Endometrial microvascular endothelial cells (primary cell): ENCODE data around the gene DET1. TPM values are rescaled to one million over a fixed set of nuclear protein-coding genes. Genes with fewer than 3 reads are reported as not detected.
"Not testable (repeated sequence)": the region's sequence is repeated elsewhere in the genome, so short reads cannot be mapped to it uniquely, and the experiment has no call there.

ENCODE experiments used
- in situ Hi-C: cut with HindIII; loops from 2 replicates; pipeline ENCODE4 v1.10.0; 2017; ENCODE audit warnings: low sequenced_read_pairs, low pct_unique_long_range_greater_than_20kb; ENCODE audit errors: inconsistent ontology term
- total RNA-seq: library from RNA; depleted of rRNA; stranded (reverse); fragments of >200 nt; gene quantifications from one replicate; pipeline ENCODE4 v1.2.3, GENCODE V29; 2015; ENCODE audit errors: inconsistent ontology term

DET1 gene
- 5.7 TPM for total RNA-seq

DNA sequence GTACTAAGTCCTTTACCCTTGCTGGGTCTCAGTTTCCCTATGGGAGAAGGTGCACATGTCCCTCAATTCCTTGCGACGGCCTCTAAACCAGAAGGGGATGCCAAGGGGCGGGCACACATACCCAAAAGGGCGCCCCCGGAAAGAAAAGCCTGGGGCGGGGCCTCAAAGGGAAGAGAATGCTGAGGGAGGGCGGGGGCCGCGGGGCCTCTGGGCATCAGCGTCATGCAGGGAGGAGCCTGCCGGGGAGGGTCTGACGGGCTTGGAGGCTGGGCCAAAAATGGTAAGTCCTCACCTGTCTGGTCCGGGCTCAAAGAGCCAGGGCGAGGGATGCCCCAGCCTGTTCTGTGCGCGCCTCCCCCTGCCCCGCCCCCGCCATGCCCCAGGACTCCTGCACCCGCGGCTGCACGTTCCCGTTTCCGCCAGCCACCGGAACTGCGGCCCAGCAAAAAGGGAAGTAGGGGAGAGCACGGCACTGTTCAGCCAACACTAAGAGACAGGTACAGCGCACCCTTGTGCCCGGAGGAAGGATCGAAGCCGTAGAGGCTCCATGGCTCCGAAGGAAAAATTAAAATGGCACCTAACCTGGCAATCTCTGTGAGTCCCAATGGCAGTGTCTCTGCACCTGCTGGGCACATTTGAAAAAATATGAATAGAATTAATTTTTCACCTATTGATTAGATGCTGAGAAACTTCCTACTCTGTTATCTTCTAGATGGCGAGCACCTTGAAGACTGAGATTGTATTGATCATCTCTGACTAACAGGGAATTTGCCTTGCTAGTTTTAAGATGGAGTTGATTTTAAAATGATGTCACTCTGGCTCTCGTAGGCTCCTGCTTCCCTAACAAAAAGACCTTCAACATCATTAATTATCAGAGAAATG, at the start of gene DET1:
DET1 (minus strand) TSS at position 434 of the 882 bp plus-strand sequence. CDS start 14,976 bp downstream, outside the sequence.
- in situ Hi-C loops = no loop called here

DNA sequence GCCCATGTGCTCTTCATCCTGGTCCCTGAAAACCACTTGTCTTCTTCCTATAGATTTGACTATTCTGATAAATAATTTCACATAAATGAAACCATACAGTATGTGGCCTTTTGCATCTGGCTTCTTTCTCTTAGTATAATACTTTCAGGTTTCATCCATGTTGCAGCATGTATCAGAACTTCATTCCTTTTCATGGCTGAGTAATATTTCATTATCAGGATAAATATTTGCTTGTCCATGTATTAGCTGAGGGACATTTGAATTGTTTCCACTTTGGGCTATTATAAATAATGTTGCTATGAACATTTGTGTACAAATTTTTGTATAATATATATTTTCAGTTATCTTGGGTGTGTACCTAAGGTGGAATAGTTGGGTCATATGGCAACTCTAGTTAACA, 44.9 kb upstream of the DET1 start:
- in situ Hi-C loops = no loop called here

DNA sequence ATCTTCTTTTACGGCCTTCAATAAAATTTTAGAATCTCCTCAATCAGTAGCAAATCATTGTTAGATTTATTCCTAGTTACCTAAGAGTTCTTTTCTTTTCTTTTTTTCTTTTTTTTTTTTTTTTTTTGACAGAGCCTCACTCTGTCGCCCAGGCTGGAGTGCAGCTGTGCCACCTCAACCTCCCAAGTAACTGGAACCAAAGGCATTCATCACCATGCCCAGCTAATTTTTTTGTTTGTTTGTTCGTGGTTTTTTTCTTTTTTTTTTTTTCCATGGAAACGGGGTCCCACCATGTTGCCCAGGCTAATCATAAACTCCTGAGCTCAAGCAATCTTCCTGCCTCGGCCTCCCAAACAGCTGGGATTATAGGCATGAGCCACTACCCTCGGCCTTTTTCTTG, 44.3 kb upstream of the DET1 start:
- in situ Hi-C loops = no loop called here

DNA sequence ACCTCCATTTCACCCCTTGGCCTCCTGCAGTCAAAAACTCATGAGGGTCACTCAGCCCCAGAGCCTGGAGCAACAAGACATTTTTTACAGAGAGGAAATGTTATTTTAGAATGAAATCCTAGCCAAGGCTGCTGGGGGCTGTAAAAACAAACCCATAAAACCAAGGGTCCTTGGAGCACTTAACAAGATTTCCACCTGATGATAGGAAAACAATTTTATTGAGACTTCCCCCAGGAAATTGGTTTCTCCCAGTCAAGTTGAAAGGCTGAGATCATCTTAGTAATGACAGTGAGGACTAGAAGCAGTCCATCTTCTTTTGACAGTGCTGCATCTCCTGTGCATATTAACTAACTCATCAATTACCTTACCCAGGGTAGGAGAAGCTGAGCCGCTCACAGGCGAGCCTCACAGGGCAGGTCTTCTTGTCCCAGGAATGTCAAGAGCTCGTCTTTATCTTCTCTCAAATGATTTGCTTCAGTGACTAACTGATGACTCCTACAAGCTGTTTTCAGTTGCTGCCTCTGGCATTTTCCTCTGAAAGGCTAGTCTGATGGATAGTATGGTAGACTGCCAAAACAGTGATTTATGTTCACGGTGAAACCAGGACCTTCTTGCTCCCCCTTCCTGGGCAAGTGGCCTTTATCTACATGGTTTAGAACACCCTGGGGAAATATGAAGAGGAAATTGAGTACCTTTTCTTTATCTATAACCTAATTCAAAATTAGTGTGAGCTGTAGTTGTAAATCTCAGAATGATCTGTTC, 40.1 kb upstream of the DET1 start:
- in situ Hi-C loops = no loop called here

DNA sequence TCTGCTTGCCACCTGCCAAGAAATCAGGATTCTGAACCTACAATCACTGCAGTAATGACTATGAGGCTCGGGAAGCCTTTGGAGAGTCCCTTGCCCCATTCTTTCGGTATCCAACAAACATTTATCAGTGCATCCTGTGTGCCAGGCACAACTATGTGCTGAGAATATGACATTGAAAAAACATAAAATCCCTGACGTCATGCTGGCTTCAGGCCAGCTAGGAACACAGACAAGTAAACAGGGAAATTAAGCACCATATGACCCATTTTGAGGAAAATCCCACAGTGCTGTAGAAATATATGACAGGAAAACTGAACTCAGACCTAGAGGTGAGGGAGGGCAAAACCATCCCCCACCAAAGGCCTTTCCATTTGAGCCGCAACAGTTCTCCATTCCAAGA, 34.1 kb upstream of the DET1 start:
- in situ Hi-C loops = no loop called here

DNA sequence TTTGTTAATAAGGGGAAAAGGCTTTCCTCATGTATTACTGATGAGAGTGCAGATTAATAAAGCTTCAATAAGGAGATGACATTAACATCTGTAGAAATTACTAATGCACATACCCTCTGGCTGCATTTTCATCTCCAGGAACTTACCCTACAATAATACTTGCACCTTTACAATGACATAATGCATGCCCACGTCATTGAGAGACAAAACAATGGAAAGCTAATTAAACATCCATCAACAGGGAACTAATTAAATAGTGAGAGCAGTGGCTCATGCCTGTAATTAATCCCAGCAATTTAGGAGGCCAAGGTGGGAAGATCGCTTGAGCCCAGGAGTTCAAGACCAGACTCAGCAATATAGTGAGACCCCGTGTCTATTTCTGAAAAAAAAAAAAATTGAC, 32.8 kb upstream of the DET1 start:
- in situ Hi-C loops = no loop called here

DNA sequence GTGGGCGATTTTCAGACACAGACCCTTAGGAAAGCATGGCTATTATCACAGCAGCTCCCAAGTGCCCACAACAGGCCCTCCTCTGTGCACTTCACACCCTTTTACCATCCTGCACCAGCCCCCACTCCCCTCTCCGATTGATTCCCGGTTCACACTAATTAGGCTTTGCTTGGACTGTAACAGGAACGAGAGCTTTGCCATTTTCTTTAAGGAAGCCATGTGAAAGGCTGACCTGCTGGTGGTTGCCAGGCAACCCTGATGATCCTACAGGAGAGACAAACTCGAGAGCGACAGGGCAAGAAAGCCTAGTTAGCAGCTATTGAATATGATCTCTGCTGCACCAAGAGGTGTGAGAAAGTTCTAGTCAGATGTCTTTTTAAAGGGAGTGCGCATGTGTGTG, 28.2 kb upstream of the DET1 start:
- in situ Hi-C loops = no loop called here

DNA sequence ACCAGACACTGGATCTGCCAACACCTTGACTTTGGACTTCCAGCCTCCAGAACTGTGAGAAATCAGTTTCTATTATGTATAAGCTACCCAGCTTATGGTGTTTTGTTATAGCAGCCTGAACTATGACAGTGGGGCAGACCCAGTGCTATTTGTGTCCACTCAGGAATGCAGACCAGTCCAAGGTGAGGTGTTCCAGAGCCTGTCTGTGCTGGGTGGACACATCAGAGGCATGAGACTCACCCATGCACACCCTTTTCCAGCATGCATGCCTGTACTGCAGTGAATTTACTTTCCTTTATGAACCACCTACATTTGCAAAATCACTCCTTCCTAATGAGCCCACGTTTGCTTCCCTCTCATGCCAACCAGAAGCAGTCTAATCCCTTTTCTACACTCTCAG, 27.6 kb upstream of the DET1 start:
- in situ Hi-C loops = no loop called here

DNA sequence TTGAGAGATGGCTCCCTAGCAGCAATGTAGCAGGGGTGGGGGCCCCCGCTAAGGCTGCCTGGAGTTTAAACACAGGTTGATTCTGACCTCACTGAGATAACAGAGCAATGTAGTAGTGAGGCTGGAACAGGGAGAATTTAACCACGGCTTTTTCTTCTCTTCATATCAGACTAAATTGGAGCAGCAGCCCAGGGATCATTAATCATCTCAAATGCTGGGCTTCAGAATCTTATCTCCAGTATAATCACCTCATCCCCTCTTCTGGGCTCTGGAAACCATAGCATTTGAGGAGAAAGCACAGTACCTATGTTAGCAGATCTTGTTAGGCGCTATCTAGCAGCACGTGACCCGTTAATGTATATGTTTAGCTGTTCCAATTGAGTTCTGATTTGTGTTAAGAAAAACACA, 25.4 kb upstream of the DET1 start:
- in situ Hi-C loops = no loop called here

DNA sequence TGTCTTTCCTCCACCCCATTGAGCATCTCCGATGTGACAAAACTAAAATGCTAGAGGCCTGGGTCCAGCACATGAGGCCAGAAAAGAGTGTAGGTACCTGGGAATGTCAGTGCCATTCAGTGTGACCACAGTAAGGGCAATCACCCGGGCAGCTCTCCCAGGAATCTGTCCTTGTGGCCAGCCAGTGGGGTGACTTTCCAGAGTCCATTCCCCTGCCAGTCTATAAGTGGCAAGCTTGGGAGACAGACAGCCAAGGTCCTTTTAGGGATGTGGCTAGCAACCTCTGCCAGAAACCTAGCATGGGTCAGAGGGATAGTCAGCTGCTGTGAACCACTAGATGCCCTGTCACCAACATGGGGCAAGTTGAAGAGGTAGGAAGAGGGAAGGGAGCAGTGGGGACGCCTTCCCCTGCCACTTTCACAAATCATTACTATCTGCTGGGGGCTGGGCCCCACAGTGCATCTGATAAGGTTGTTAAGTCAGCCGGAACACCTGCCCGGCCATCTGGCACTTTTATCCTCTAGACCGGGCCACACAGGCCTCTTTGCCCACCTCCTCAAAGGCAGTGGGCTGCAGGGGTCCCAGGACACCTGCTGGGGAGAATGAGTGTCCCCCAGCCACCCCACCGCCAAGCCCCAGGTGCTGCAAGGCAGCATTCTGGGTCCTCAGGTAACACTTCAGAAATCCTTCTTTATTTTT, 24.8 kb upstream of the DET1 start:
- in situ Hi-C loops = no loop called here

DNA sequence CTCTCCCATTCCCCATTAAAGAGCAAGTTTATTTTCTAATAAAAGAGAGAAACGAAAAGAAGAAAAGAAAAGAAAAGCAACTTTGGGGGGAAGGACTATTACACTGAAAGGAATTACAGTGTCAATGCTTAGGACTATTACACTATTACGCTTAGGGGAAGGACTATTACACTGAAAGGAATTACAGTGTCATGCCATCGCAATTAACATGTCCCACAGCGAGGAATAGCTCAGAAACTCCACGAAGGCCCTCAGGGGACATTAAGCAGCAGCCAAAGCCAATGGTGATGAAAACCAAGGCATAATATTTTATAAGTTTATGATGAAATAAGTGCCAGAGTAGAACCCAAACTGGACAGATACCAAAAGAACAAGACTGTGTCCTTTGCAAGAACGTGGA, 22.1 kb upstream of the DET1 start:
- in situ Hi-C loops = no loop called here

DNA sequence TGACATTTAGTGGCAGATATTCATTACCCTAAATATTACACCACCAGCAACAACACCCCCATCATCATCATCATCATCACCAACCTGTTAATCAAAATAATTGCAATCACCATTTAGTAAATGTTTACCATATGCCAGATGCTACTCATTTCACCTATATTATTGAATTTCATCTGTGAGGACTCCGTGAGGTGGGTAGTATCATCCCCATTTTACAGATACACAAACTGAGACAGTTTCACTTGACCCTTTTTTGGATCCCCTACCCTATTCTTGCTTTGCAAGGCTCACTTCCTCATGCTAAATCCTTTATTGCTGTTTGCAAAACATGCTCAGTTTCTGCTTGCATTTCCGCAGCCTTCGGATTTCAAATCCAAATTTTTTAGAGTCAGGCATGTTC, 18.3 kb upstream of the DET1 start:
- in situ Hi-C loops = no loop called here

DNA sequence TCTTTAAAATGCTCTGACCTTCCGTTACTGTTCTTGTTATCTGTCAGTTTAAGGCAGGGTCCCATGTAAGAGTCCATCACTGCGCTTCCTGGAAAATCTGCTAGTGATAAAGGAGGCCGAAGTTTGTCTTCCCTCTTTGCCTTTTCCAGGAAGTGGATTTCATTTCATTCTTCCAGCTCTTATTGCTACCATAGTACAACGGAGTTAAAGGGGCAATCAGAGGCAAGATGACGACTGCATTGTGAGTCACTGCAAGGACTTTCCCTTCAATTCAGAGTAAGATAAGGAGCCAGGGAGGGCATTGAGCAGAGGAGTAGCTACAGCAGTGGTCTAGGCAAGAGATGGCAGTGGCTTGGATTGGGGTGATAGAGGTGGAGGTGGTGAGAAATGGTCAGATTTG, 17.2 kb upstream of the DET1 start:
- in situ Hi-C loops = no loop called here

DNA sequence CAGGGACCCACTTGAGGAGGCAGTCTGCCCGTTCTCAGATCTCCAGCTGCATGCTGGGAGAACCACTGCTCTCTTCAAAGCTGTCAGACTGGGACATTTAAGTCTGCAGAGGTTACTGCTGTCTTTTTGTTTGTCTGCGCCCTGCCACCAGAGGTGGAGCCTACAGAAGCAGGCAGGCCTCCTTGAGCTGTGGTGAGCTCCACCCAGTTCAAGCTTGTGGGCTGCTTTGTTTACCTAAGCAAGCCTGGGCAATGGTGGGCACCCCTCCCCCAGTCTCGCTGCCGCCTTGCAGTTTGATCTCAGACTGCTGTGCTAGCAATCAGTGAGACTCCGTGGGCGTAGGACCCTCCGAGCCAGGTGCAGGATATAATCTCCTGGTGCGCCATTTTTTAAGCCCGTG, 13.1 kb upstream of the DET1 start:
- in situ Hi-C loops = not testable (repeated sequence)

DNA sequence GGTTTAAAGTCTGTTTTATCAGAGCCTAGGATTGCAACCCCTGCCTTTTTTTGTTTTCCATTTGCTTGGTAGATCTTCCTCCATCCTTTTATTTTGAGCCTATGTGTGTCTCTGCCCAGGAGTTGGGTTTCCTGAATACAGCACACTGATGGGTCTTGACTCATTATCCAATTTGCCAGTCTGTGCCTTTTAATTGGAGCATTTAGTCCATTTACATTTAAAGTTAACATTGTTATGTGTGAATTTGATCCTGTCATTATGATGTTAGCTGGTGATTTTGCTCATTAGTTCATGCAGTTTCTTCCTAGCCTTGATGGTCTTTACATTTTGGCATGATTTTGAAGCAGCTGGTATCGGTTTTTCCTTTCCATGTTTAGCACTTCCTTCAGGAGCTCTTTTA, 11.5 kb upstream of the DET1 start:
- in situ Hi-C loops = not testable (repeated sequence)

DNA sequence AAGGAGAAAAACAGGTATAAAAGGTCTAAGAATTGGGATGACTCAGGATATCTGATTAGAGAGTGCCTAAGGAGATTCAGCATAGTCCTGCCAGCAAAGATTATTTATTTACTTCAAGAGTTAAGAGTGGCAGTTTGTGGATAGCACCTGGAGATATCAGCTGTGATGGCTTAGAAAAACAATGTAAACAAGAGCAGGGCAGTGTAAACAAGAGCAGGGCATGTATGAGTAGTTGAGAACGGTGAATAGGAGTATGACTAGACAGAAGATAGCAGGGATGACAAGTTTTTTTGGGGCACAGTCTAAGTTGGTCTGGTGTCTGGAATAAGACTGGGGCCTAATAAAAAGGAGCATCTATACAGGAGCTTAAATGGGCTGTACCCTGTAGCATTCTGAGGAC, 1.5 kb upstream of the DET1 start:
- in situ Hi-C loops = not testable (repeated sequence)

DNA sequence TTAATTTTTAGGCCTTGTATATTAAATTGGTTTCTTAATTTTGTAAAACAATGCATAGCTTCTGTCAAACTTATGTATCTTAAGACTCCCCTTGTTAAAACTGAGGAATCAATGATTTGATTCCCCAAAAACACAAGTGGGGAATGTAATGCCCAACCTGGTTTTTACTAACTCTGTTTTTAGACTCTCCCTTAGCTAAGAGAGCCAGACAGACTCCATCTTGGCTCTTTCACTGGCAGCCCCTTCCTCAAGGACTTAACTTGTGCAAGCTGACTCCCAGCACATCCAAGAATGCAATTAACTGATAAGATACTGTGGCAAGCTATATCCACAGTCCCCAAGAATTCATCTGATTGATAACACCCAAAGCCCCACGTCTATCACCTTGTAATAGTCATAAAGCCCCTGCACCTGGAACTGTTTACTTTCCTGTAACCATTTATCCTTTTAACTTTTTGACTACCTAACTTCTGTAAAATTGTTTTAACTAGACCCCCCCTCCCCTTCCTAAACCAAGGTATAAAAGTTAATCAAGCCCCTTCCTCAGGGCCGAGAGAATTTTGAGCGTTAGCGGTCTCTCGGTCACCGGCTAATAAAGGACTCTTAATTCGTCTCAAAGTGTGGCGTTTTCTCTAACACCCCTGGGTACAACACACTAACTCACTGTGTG, 768 bp downstream of the DET1 start:
- in situ Hi-C loops = not testable (repeated sequence)

DNA sequence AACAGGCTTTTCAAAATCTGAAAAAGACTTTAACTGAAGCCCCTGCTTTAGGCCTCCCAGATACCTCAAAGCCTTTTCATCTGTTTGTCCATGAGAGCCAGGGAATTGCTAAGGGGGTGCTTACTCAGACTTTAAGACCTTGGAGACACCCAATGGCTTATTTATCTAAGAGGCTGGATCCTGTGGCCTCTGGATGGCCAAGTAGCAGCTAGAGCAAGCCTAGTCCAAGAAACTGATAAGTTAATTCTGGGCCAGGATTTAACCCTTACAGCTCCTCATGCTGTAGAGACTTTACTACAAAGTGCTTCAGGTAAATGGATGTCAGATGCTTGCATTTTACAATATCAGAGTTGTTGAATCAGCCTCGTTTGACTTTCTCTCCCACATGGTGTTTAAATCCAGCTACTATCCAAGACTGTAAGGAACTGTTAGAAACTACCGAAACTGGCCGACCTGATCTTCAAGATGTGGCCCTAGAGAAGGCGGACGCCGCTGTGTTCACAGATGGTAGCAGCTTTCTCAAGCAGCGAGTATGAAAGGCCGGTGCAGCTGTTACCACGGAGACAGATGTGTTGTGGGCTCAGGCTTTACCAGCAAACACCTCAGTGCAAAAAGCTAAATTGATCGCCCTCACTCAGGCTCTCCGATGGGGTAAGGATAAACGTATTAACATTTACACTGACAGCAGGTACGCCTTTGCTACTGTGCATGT, 3.3 kb downstream of the DET1 start:
- in situ Hi-C loops = no loop called here

DNA sequence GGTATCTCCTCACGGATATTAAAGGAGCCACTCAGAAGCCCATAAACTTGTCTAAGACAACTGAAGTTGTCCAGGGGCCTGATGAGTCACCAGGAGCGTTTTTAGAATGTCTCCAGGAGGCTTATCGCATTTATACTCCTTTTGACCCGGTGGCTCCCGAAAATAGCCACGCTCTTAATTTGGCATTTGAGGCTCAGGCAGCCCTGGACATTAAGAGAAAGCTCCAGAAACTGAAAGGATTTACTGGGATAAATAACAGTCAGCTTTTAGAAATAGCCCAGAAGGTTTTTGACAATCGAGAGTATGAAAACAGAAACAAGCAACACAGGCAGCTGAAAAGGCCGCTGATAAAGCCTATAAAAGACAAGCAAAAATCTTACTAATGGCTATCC, 4.1 kb downstream of the DET1 start:
- in situ Hi-C loops = no loop called here
